ENCODE results near the gene CMTM6. TPM values are rescaled to one million over a fixed set of nuclear protein-coding genes. Genes with fewer than 3 reads are reported as not detected.
"Not testable (repeated sequence)": the region's sequence is repeated elsewhere in the genome, so short reads cannot be mapped to it uniquely, and the experiment has no call there.

The CMTM6 gene
- total RNA-seq, 1 experiment from 2014 or later: 39.7 TPM

DNA sequence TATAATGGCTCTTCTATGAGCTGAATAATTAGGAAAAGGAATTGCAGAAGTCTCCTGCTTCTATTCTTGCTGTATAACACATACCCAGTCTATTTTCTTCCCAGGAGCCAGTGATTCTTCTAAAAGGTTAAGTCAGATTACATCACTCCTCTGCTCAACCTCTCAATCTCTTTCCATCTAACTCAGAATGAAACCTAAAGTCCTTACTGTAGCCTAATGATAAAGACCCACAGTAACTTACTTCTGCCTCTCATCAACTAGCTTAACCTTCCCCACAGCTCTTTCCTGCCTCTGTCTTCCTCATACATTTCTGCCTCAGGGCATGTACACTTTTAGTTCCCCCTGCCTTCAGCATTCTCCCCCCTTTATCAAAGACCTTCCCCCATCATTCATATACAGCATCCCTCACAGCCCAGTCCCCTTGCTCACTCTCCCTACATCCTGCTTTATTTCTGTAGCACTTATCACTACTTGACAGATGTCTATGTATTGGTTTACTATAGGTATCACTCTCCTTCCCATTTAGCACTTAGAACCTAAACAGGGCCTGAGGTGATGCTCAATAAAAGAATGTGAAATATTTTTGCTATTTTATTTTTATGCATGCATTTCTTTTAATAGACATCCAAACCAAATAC lies 28.5 kb upstream of the CMTM6 start:
- no TSS peak for BruUV-seq (replicated peaks)
- H3K4me3 Mint-ChIP-seq (ENCODE audit: unreplicated experiment): no peak overlapping the region
- Histone ChIP-seq H3K9me3 (no peaks in the 10 kb centered on the region), H3K36me3 (ENCODE audit: control insufficient read depth, insufficient read depth, low read length) (no peaks in the 10 kb centered on the region), H3K4me3 (ENCODE audit: low read depth, low read length) (no peak overlapping the region), H3K27me3 (replicated peaks; ENCODE audit: control insufficient read depth, insufficient read depth, low read length) (no peaks in the 10 kb centered on the region), H3K4me1 (no peaks in the 10 kb centered on the region)
- TF ChIP-seq, protein P1, sequence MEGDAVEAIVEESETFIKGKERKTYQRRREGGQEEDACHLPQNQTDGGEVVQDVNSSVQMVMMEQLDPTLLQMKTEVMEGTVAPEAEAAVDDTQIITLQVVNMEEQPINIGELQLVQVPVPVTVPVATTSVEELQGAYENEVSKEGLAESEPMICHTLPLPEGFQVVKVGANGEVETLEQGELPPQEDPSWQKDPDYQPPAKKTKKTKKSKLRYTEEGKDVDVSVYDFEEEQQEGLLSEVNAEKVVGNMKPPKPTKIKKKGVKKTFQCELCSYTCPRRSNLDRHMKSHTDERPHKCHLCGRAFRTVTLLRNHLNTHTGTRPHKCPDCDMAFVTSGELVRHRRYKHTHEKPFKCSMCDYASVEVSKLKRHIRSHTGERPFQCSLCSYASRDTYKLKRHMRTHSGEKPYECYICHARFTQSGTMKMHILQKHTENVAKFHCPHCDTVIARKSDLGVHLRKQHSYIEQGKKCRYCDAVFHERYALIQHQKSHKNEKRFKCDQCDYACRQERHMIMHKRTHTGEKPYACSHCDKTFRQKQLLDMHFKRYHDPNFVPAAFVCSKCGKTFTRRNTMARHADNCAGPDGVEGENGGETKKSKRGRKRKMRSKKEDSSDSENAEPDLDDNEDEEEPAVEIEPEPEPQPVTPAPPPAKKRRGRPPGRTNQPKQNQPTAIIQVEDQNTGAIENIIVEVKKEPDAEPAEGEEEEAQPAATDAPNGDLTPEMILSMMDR (IDR thresholded peaks at IDR 0.05; ENCODE audit: insufficient read depth in 1 of 2, low read depth in 1 of 2, low read length in 1 of 2, severe bottlenecking in 1 of 2, unreplicated experiment in 1 of 2): no peak
- ChIA-PET POLR2A (no interaction called here), CTCF (no interaction called here)
- no peaks in the 10 kb centered on the region for H3K4me1 Mint-ChIP-seq (ENCODE audit: low read depth, unreplicated experiment)
- no peak overlapping the region for H3K27ac Mint-ChIP-seq (ENCODE audit: unreplicated experiment)
- H3K27me3 Mint-ChIP-seq (ENCODE audit: insufficient read depth, unreplicated experiment): no peaks in the 10 kb centered on the region
- H3K36me3 Mint-ChIP-seq (ENCODE audit: insufficient read depth, unreplicated experiment): peaks cover 46% of the 10 kb centered on the region
- intact Hi-C loops (cut with micrococcal nuclease; ENCODE audit: unreplicated experiment): no loop called here
- no peak for DNase-seq
- no peaks in the 10 kb centered on the region for H3K9me3 Mint-ChIP-seq (ENCODE audit: unreplicated experiment)

DNA sequence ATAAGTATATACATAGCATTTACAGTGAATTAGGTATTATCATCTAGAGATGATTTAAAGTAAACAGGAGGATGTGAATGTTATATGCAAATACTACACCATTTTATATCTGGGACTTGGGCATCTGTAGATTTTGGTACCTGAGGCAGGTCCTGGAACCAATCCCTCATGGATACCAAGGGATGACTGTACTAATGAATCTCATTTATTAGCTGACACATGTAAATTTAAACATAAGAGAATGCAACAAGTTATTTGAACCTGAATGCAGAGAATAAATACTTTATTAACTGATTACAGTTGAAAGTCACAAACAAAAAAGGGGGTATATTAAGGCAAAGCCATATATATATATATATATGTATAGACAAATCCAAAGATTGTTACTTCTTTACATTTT lies 23.1 kb upstream of the CMTM6 start:
- no peaks in the 10 kb centered on the region for H3K4me1 ChIP-seq
- ChIA-PET CTCF (no interaction called here), POLR2A (no interaction called here)
- no peaks in the 10 kb centered on the region for H3K27me3 Mint-ChIP-seq (ENCODE audit: insufficient read depth, unreplicated experiment)
- no peaks in the 10 kb centered on the region; the same call in 1 of the 2 replicates for H3K36me3 ChIP-seq (ENCODE audit: control insufficient read depth, insufficient read depth, low read length)
- intact Hi-C loops (cut with micrococcal nuclease; ENCODE audit: unreplicated experiment): no loop called here
- peaks cover 48% of the 10 kb centered on the region for H3K36me3 Mint-ChIP-seq (ENCODE audit: insufficient read depth, unreplicated experiment)
- H3K4me1 Mint-ChIP-seq (ENCODE audit: low read depth, unreplicated experiment): peaks cover 7% of the 10 kb centered on the region
- no peak overlapping the region for H3K4me3 ChIP-seq (ENCODE audit: low read depth, low read length)
- no peak overlapping the region for H3K27ac Mint-ChIP-seq (ENCODE audit: unreplicated experiment)
- H3K4me3 Mint-ChIP-seq (ENCODE audit: unreplicated experiment): no peak overlapping the region
- no peaks in the 10 kb centered on the region for H3K9me3 Mint-ChIP-seq (ENCODE audit: unreplicated experiment)
- no TSS peak for BruUV-seq (replicated peaks)
- no peak for DNase-seq
- TF ChIP-seq, protein P1 (IDR thresholded peaks at IDR 0.05; ENCODE audit: insufficient read depth in 1 of 2, low read depth in 1 of 2, low read length in 1 of 2, severe bottlenecking in 1 of 2, unreplicated experiment in 1 of 2): no peak
- H3K9me3 ChIP-seq: no peaks in the 10 kb centered on the region
- H3K27me3 ChIP-seq (replicated peaks; ENCODE audit: control insufficient read depth, insufficient read depth, low read length): no peaks in the 10 kb centered on the region

DNA sequence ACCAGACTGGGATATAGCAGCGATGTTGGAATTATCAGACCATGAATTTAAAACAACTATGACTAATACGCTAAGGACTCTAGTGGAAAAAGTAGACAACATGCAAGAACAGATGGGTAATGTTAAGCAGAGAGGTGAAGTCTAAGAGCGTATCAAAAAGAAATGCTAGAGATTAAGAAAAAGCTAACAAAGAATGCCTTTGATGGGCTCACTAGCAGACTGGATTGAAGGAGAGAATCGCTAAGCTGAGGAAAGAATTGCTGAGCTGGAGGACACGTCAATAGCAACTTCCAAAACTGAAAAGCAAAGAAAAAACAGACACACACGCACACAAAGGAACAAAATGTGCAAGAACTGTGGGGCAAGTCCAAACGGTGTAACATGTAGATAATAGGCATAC lies 20.0 kb upstream of the CMTM6 start:
- no peak for DNase-seq
- intact Hi-C loops (cut with micrococcal nuclease; ENCODE audit: unreplicated experiment): no loop called here
- H3K27me3 ChIP-seq (replicated peaks; ENCODE audit: control insufficient read depth, insufficient read depth, low read length): no peaks in the 10 kb centered on the region
- H3K4me1 ChIP-seq: no peaks in the 10 kb centered on the region
- BruUV-seq (replicated peaks): no TSS peak
- H3K36me3 ChIP-seq (ENCODE audit: control insufficient read depth, insufficient read depth, low read length): no peaks in the 10 kb centered on the region; the same call in 1 of the 2 replicates
- H3K9me3 Mint-ChIP-seq (ENCODE audit: unreplicated experiment): no peaks in the 10 kb centered on the region
- H3K27me3 Mint-ChIP-seq (ENCODE audit: insufficient read depth, unreplicated experiment): no peaks in the 10 kb centered on the region
- peaks cover 7% of the 10 kb centered on the region for H3K4me1 Mint-ChIP-seq (ENCODE audit: low read depth, unreplicated experiment)
- TF ChIP-seq, protein P1 (IDR thresholded peaks at IDR 0.05; ENCODE audit: insufficient read depth in 1 of 2, low read depth in 1 of 2, low read length in 1 of 2, severe bottlenecking in 1 of 2, unreplicated experiment in 1 of 2): no peak
- CTCF ChIA-PET: no interaction called here
- no peak overlapping the region for H3K4me3 ChIP-seq (ENCODE audit: low read depth, low read length)
- peaks cover 47% of the 10 kb centered on the region for H3K36me3 Mint-ChIP-seq (ENCODE audit: insufficient read depth, unreplicated experiment)
- no peaks in the 10 kb centered on the region for H3K9me3 ChIP-seq
- H3K4me3 Mint-ChIP-seq (ENCODE audit: unreplicated experiment): no peak overlapping the region
- no peak overlapping the region for H3K27ac Mint-ChIP-seq (ENCODE audit: unreplicated experiment)
- POLR2A ChIA-PET: no interaction called here

DNA sequence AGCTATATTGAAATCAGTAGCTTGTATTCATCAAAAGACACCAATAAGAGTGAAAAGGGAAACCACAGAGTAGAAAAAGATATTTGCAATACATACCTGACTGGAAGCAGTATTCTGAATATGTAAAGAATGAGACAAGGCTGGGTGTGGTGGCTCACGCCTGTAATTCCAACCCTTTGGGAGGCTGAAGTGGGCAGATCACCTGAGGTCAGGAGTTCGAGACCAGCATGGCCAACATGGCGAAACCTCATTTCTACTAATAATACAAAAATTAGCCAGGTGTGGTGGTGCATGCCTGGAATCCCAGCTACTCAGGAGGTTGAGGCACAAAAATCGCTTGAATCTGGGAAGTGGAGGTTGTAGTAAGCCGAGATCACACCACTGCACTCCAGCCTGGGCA lies 16.3 kb upstream of the CMTM6 start:
- H3K4me3 Mint-ChIP-seq (ENCODE audit: unreplicated experiment); H3K9me3 Mint-ChIP-seq (ENCODE audit: unreplicated experiment); H3K4me1 Mint-ChIP-seq (ENCODE audit: low read depth, unreplicated experiment); H3K9me3 ChIP-seq; BruUV-seq (replicated peaks); CTCF ChIA-PET; intact Hi-C loops (cut with micrococcal nuclease; ENCODE audit: unreplicated experiment); H3K27me3 ChIP-seq (replicated peaks; ENCODE audit: control insufficient read depth, insufficient read depth, low read length); H3K27me3 Mint-ChIP-seq (ENCODE audit: insufficient read depth, unreplicated experiment); H3K4me3 ChIP-seq (ENCODE audit: low read depth, low read length); H3K27ac Mint-ChIP-seq (ENCODE audit: unreplicated experiment); DNase-seq; H3K4me1 ChIP-seq; H3K36me3 ChIP-seq (ENCODE audit: control insufficient read depth, insufficient read depth, low read length): not testable (repeated sequence)
- peaks cover 25% of the 10 kb centered on the region for H3K36me3 Mint-ChIP-seq (ENCODE audit: insufficient read depth, unreplicated experiment)
- POLR2A ChIA-PET: interaction anchor here (0.6 kb wide), 2 partner anchors 20 to 51 kb away, joined by 3 to 4 read pairs; no protein-coding TSS in a partner anchor

DNA sequence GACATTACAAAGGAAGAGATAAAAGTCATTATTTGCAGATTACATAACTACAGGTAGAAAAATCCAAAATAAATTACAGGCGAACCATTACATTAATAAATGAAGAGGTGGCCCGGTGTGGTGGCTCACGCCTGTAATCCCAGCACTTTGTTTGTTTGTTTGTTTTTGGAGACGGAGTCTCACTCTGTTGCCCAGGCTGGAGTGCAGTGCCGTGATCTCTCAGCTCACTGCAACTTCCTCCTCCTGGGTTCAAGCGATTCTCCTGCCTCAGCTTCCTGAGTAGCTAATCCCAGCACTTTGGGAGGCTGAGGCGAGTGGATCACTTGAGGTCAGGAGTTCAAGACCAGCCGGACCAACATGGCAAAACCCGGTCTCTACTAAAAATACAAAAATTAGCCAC lies 14.1 kb upstream of the CMTM6 start:
- BruUV-seq (replicated peaks); H3K27ac Mint-ChIP-seq (ENCODE audit: unreplicated experiment); H3K27me3 ChIP-seq (replicated peaks; ENCODE audit: control insufficient read depth, insufficient read depth, low read length); H3K4me3 ChIP-seq (ENCODE audit: low read depth, low read length); H3K36me3 ChIP-seq (ENCODE audit: control insufficient read depth, insufficient read depth, low read length); intact Hi-C loops (cut with micrococcal nuclease; ENCODE audit: unreplicated experiment); H3K9me3 Mint-ChIP-seq (ENCODE audit: unreplicated experiment); H3K4me1 ChIP-seq; H3K4me1 Mint-ChIP-seq (ENCODE audit: low read depth, unreplicated experiment); H3K27me3 Mint-ChIP-seq (ENCODE audit: insufficient read depth, unreplicated experiment); H3K9me3 ChIP-seq; POLR2A ChIA-PET; DNase-seq; CTCF ChIA-PET; H3K4me3 Mint-ChIP-seq (ENCODE audit: unreplicated experiment): not testable (repeated sequence)
- H3K36me3 Mint-ChIP-seq (ENCODE audit: insufficient read depth, unreplicated experiment): peaks cover 11% of the 10 kb centered on the region
